Stimulated activated naive CD4-positive, alpha-beta T cell (primary cell): ENCODE measurements around the gene ARHGAP24.

ENCODE experiments used
- DNase-seq, 6 experiments: peaks; one replicate each; lab custom pipeline; 2025; lab: John Stamatoyannopoulos, UW

Gene ARHGAP24

GRCh38 chr4:85777908-85778631 is 303.1 kb downstream of the ARHGAP24 start:
- no peak for DNase-seq

- DNase-seq = no peak
These were observed 303.7 kb downstream of the ARHGAP24 start for GRCh38 chr4:85778632-85779131.

GRCh38 chr4:85779165-85779564 is 304.2 kb downstream of the ARHGAP24 start:
- no peak for DNase-seq

GRCh38 chr4:85780664-85781063 is 305.7 kb downstream of the ARHGAP24 start:
- DNase-seq = no peak

- DNase-seq = no peak
These were observed 308.5 kb downstream of the ARHGAP24 start for GRCh38 chr4:85783483-85783882.

GRCh38 chr4:85783900-85784299 is 308.9 kb downstream of the ARHGAP24 start:
- no peak for DNase-seq

GRCh38 chr4:85784348-85784747 is 309.4 kb downstream of the ARHGAP24 start:
- no peak for DNase-seq

GRCh38 chr4:85784947-85785346 is 310.0 kb downstream of the ARHGAP24 start:
- no peak for DNase-seq

GRCh38 chr4:85787133-85787532 is 312.2 kb downstream of the ARHGAP24 start:
- DNase-seq = no peak

GRCh38 chr4:85788604-85789003 is 313.7 kb downstream of the ARHGAP24 start:
- no peak for DNase-seq

- no peak for DNase-seq
These were observed 314.3 kb downstream of the ARHGAP24 start for GRCh38 chr4:85789241-85789640.

GRCh38 chr4:85790582-85790981 is 315.6 kb downstream of the ARHGAP24 start:
- DNase-seq = no peak

GRCh38 chr4:85792376-85793232 is 317.7 kb downstream of the ARHGAP24 start:
- DNase-seq = no peak

GRCh38 chr4:85793233-85793585 is 318.3 kb downstream of the ARHGAP24 start:
- DNase-seq = no peak

- no peak for DNase-seq
These were observed 323.2 kb downstream of the ARHGAP24 start for GRCh38 chr4:85798012-85798770.

GRCh38 chr4:85803856-85804255 is 328.9 kb downstream of the ARHGAP24 start:
- DNase-seq = no peak

GRCh38 chr4:85805891-85806290 is 330.9 kb downstream of the ARHGAP24 start:
- no peak for DNase-seq

GRCh38 chr4:85806334-85806733 is 331.4 kb downstream of the ARHGAP24 start:
- no peak for DNase-seq

- no peak for DNase-seq
These were observed 332.4 kb downstream of the ARHGAP24 start for GRCh38 chr4:85807247-85807950.

GRCh38 chr4:85808104-85808503 is 333.2 kb downstream of the ARHGAP24 start:
- DNase-seq = no peak

GRCh38 chr4:85808864-85809263 is 333.9 kb downstream of the ARHGAP24 start:
- no peak for DNase-seq

- no peak for DNase-seq
These were observed 337.8 kb downstream of the ARHGAP24 start for GRCh38 chr4:85812776-85813175.
